Activated naive CD4-positive, alpha-beta T cell treated with anti-CD3 and anti-CD28 coated beads, Interleukin-2, amount 50 U/mL, for 24 hours (primary cell): ENCODE results near the gene MAPK8.
"Not testable (repeated sequence)": the region's sequence is repeated elsewhere in the genome, so short reads cannot be mapped to it uniquely, and the experiment has no call there.

Source experiments
- H3K27ac Mint-ChIP-seq: one replicate; pipeline ENCODE4 v1.8.0; 2021; ENCODE audit warnings: mild to moderate bottlenecking, mixed read lengths
- H3K27me3 Mint-ChIP-seq: one replicate; pipeline ENCODE4 v1.8.0; 2021; ENCODE audit warnings: mixed read lengths
- H3K36me3 Mint-ChIP-seq: one replicate; pipeline ENCODE4 v1.8.0; 2021; ENCODE audit warnings: mixed read lengths
- H3K4me1 Mint-ChIP-seq: one replicate; pipeline ENCODE4 v1.8.0; 2021; ENCODE audit warnings: mixed read lengths
- H3K4me3 Mint-ChIP-seq: one replicate; pipeline ENCODE4 v1.8.0; 2021; ENCODE audit warnings: mild to moderate bottlenecking, mixed read lengths
- H3K9me3 Mint-ChIP-seq: one replicate; pipeline ENCODE4 v1.8.0; 2021; ENCODE audit warnings: mixed read lengths

Gene MAPK8

DNA sequence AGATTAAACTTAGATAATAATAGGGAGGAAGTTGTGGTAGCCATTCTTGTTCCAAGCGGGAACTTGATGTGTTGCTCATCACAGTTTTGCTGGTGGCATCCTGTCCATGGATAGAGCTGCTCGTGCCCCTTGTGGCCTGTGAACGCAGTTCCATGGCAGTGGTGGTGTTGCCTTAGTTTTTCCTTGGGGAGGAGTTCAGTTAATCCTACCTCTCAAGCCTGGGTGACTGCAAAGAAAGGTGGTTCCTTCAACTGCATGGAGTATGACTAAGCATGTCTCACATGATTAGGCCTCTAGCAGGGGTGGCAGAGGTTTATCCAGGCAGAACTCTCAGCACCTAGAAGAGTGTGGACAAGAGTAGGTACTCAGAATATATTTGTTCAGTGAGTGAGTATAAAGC lies 99.7 kb downstream of the MAPK8 start:
- H3K4me3 Mint-ChIP-seq = no peak overlapping the region
- H3K36me3 Mint-ChIP-seq = peaks cover 23% of the 10 kb centered on the region

DNA sequence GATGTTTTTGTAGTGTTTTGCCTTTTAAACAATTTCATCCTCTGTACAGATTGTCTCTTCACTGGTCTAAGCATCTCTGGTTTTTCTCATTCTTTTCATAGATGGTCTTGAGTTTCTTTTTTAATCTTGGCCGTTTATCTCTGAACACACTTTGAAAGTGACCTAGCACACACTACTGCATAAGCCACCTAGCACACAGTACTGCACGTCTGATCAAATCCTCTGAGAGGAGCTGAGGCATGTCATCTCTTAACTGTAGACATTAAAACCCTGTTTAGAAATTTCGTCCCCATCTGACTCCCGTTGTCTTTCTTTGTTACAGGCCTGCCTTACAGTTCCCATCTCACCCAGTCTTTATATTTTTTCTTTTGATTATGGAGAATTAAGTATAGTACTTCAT lies 100.2 kb downstream of the MAPK8 start:
- Mint-ChIP-seq H3K4me1 (no peaks in the 10 kb centered on the region), H3K4me3 (no peak overlapping the region), H3K36me3 (peaks cover 25% of the 10 kb centered on the region), H3K27ac (no peak overlapping the region), H3K27me3 (no peaks in the 10 kb centered on the region), H3K9me3 (no peaks in the 10 kb centered on the region)

More for the DNA sequence above, 99.7 kb downstream of the MAPK8 start:
- no peaks in the 10 kb centered on the region for H3K27me3 Mint-ChIP-seq
- H3K4me1 Mint-ChIP-seq = no peaks in the 10 kb centered on the region
- H3K27ac Mint-ChIP-seq = no peak overlapping the region
- no peaks in the 10 kb centered on the region for H3K9me3 Mint-ChIP-seq

DNA sequence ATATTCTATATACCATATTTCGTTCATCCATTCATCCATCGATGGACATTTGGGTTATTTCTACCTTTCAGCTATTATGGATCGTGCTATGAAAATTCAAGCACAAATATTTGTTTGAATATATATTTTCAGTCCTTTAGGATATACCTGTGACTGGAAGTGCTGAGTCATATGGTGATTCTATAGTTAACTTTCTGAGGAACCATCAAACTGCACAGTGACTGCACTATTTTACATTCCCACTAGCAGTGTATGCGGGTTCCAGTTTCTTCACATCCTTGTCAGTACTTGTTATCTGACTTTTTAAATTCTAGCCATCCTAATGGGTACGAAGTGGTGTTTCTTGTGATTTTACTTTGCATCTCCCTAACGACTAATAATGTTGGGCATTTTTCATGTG lies 104.0 kb downstream of the MAPK8 start:
- H3K9me3 Mint-ChIP-seq = peaks cover 6% of the 10 kb centered on the region
- H3K27me3 Mint-ChIP-seq = no peaks in the 10 kb centered on the region
- H3K27ac Mint-ChIP-seq = no peak overlapping the region
- H3K36me3 Mint-ChIP-seq = peaks cover 42% of the 10 kb centered on the region
- no peak overlapping the region for H3K4me3 Mint-ChIP-seq
- H3K4me1 Mint-ChIP-seq = no peaks in the 10 kb centered on the region

GRCh38 chr10:48411510-48411909 lies 105.0 kb downstream of the MAPK8 start:
- peaks cover 6% of the 10 kb centered on the region for H3K9me3 Mint-ChIP-seq
- peaks cover 38% of the 10 kb centered on the region for H3K36me3 Mint-ChIP-seq
- no peak overlapping the region for H3K27ac Mint-ChIP-seq
- no peaks in the 10 kb centered on the region for H3K27me3 Mint-ChIP-seq
- H3K4me1 Mint-ChIP-seq = no peaks in the 10 kb centered on the region
- H3K4me3 Mint-ChIP-seq = no peak overlapping the region

DNA sequence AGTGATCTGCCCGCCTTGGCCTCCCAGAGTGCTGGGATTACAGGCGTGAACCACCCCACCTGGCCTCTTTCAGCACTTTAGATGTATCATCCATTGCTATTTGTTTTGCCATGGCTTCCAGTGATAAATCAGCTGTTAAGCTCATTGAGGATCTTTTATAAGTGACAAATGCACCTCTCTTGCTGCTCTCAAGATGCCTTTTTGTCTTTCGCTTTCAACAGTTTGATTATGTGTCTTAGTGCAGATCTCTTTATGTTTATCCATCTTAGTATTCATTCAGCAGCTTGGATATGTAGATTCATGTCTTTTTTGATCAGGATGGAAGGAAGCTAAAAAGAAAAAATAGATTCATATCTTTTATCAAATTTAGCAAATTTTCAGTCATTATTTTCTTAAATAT lies 105.6 kb downstream of the MAPK8 start:
- no peaks in the 10 kb centered on the region for H3K4me1 Mint-ChIP-seq
- H3K9me3 Mint-ChIP-seq = peaks cover 6% of the 10 kb centered on the region

GRCh38 chr10:48412933-48413332 lies 106.5 kb downstream of the MAPK8 start:
- Mint-ChIP-seq H3K27ac (no peak overlapping the region), H3K36me3 (peaks cover 38% of the 10 kb centered on the region), H3K4me1 (no peaks in the 10 kb centered on the region), H3K4me3 (no peak overlapping the region), H3K27me3 (no peaks in the 10 kb centered on the region), H3K9me3 (peaks cover 6% of the 10 kb centered on the region)

More for the DNA sequence above, 105.6 kb downstream of the MAPK8 start:
- H3K4me3 Mint-ChIP-seq = no peak overlapping the region
- H3K27ac Mint-ChIP-seq = no peak overlapping the region
- H3K36me3 Mint-ChIP-seq = peaks cover 38% of the 10 kb centered on the region
- no peaks in the 10 kb centered on the region for H3K27me3 Mint-ChIP-seq

GRCh38 chr10:48414160-48414559 lies 107.7 kb downstream of the MAPK8 start:
- peaks cover 6% of the 10 kb centered on the region for H3K9me3 Mint-ChIP-seq
- H3K4me3 Mint-ChIP-seq = no peak overlapping the region
- no peaks in the 10 kb centered on the region for H3K27me3 Mint-ChIP-seq
- H3K27ac Mint-ChIP-seq = no peak overlapping the region
- peaks cover 39% of the 10 kb centered on the region for H3K36me3 Mint-ChIP-seq
- no peaks in the 10 kb centered on the region for H3K4me1 Mint-ChIP-seq

DNA sequence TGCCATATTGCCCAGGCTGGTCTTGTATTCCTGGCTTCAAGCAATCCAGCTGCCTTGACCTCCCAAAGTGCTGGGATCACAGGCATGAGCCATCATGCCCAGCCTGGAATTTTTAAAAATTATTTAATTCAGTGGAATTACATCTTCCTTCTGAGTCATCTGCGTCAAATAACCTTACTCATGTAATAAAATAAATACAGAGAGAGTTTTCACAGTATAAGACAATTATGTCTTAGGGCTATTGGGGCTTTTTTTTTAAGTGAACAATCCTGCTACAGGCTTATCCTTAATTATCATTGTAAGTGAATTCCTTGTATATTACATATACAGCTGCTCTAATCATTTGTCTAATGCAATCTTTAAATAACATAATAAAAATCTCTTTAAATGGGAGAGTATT lies 108.3 kb downstream of the MAPK8 start:
- Mint-ChIP-seq H3K9me3 (peaks cover 6% of the 10 kb centered on the region), H3K27ac (no peak overlapping the region), H3K36me3 (peaks cover 40% of the 10 kb centered on the region), H3K27me3 (no peaks in the 10 kb centered on the region), H3K4me1 (no peaks in the 10 kb centered on the region), H3K4me3 (no peak overlapping the region)

DNA sequence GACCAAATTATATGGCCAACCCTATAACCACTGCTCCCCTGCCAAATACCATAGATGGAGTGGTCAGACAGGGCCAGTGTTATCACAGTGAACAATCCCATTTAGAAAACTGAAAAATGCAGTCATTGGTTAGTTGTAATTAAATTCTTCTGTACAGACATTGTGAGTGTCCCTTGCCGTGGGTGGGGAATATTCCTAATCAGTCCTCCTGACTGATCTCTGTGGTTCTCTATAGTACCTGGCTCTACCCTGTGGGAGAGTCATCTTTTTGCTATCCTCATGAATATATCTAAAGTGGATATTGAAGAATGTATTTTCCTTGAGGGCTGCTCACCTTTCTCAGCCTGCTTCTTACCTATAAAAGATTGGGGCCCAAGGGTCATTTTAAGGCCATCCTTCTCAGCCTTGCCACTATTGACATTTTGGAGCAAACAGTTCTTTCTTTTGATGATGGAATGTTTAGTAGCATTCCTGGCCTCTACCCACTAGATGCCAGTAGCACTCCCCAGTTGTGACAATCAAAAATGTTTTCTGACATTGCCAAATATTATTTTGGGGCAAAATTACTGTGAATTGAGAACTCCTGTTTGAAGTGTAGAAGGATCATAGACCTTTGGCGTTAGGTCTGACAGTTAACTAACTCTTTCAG lies 110.2 kb downstream of the MAPK8 start:
- H3K4me3 Mint-ChIP-seq = no peak overlapping the region
- H3K27me3 Mint-ChIP-seq = no peaks in the 10 kb centered on the region
- no peaks in the 10 kb centered on the region for H3K4me1 Mint-ChIP-seq
- H3K9me3 Mint-ChIP-seq = peaks cover 6% of the 10 kb centered on the region
- peaks cover 26% of the 10 kb centered on the region for H3K36me3 Mint-ChIP-seq
- no peak overlapping the region for H3K27ac Mint-ChIP-seq

DNA sequence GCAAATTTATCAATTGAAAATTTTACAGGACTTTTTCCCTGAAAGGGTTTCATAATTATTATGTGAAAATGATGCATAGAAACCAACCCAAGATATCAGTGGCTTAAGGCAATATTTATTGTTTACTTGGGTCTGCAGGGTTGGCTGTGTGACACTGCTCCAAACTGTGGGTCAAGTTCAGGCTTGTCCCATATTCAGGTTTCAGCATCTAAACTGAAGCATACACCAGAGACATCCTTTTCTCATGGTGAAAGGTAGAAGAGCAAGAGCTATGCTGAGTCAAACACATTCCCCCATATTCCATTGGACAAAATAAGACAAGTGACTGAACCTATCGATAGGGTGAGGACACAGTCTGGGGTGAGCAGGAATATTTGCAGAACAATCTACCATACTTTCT lies 110.9 kb downstream of the MAPK8 start:
- Mint-ChIP-seq H3K4me1 (no peaks in the 10 kb centered on the region), H3K4me3 (no peak overlapping the region), H3K27me3 (no peaks in the 10 kb centered on the region), H3K9me3 (peaks cover 6% of the 10 kb centered on the region), H3K36me3 (peaks cover 20% of the 10 kb centered on the region), H3K27ac (no peak overlapping the region)

DNA sequence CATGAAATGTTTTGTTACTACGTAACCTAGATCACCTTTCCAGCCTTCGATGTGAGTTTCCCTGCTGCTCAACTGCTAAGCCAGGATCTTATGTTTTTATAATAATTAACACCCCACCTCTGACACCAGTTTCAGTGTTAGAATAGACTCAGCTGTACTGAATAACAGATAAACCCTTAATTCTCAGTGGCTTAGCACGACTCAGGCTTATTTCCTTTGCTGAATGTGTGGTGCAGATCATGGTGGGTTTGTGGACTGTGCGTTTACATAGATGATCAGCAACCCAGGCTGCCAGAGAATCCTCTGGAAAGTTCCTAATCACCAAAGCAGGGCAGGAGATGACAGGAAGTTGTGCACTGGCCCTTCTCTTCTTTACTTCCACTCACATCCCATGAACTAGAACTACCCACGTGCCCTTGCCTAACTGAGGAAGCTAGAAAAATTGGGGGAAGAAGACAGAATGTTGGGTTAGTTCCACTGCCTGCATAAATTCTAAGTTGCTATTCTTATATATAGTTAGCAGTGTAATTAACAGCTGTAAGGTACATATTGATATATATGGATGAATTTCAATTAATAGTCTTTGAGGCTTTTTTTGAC lies 111.8 kb downstream of the MAPK8 start:
- peaks cover 12% of the 10 kb centered on the region for H3K36me3 Mint-ChIP-seq
- H3K27me3 Mint-ChIP-seq = no peaks in the 10 kb centered on the region
- H3K27ac Mint-ChIP-seq = no peak overlapping the region
- H3K4me3 Mint-ChIP-seq = no peak overlapping the region
- H3K9me3 Mint-ChIP-seq = no peaks in the 10 kb centered on the region
- no peaks in the 10 kb centered on the region for H3K4me1 Mint-ChIP-seq

DNA sequence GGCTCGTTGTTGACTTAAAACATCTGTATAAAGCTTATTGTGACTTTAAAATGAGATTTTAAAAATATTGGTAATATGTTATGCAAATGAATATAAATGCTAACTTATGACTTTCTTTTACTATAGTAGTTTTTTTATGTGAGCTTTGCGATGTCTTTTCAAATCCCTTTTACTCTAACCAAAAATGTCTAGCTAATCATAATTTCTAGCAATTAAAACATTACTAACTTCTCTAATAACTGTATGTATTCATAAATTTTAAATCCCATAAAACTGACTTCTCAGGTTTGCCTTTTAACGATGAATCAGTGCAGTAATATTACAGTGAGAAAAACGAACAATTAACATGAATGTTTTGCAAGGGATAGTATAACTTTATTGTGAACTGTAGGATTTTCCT lies 113.2 kb downstream of the MAPK8 start:
- Mint-ChIP-seq H3K9me3 (no peaks in the 10 kb centered on the region), H3K36me3 (peaks cover 10% of the 10 kb centered on the region), H3K27me3 (no peaks in the 10 kb centered on the region), H3K4me1 (no peaks in the 10 kb centered on the region), H3K27ac (no peak overlapping the region), H3K4me3 (no peak overlapping the region)

GRCh38 chr10:48421862-48422261 lies 115.4 kb downstream of the MAPK8 start:
- not testable (repeated sequence) for H3K27me3 Mint-ChIP-seq, H3K27ac Mint-ChIP-seq, H3K9me3 Mint-ChIP-seq, H3K4me1 Mint-ChIP-seq, H3K4me3 Mint-ChIP-seq
- peaks cover 11% of the 10 kb centered on the region for H3K36me3 Mint-ChIP-seq

- Mint-ChIP-seq H3K4me1 (no peaks in the 10 kb centered on the region), H3K27ac (no peak overlapping the region), H3K27me3 (no peaks in the 10 kb centered on the region), H3K36me3 (peaks cover 15% of the 10 kb centered on the region), H3K4me3 (no peak overlapping the region), H3K9me3 (no peaks in the 10 kb centered on the region)
Measured at GRCh38 chr10:48423884-48424283, 117.4 kb downstream of the MAPK8 start.

GRCh38 chr10:48428896-48429295 lies 122.4 kb downstream of the MAPK8 start:
- no peaks in the 10 kb centered on the region for H3K4me1 Mint-ChIP-seq
- no peak overlapping the region for H3K4me3 Mint-ChIP-seq
- no peaks in the 10 kb centered on the region for H3K27me3 Mint-ChIP-seq
- H3K9me3 Mint-ChIP-seq = no peaks in the 10 kb centered on the region
- peaks cover 10% of the 10 kb centered on the region for H3K36me3 Mint-ChIP-seq
- H3K27ac Mint-ChIP-seq = no peak overlapping the region

- Mint-ChIP-seq H3K36me3 (peaks cover 10% of the 10 kb centered on the region), H3K27ac (no peak overlapping the region), H3K4me3 (no peak overlapping the region), H3K27me3 (no peaks in the 10 kb centered on the region), H3K9me3 (no peaks in the 10 kb centered on the region), H3K4me1 (no peaks in the 10 kb centered on the region)
Measured at GRCh38 chr10:48429309-48429708, 122.8 kb downstream of the MAPK8 start.
